ENCODE data around the gene FAM204A. TPM values are rescaled to one million over a fixed set of nuclear protein-coding genes. Genes with fewer than 3 reads are reported as not detected.

FAM204A gene
- total and polyA plus RNA-seq, 10 of the 15 experiments (the other 5 are each of a cell fraction or from before 2014, with no cell fraction given): 24.5 to 96.0 (median 67.6) TPM

DNA sequence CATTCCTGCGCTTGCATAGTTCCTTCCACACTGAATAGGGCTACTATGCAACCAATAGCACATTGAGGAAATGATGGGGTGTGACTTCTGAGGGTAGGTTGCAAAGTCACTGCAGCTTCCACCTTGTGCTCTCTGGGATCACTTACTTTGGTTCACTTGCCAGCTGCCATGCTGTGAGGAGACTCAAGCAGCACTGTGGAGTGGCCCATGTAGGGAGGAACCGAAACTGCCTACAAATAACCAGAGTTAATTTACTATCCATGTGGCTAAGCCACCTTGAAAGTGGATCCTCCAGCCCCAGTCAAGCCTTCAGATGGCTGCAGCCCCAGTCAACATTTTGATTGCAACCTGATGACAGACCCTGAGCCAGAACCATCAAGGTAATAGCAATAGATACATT, 64.3 kb downstream of the FAM204A start (continued):
- TF ChIP-seq, protein P1, sequence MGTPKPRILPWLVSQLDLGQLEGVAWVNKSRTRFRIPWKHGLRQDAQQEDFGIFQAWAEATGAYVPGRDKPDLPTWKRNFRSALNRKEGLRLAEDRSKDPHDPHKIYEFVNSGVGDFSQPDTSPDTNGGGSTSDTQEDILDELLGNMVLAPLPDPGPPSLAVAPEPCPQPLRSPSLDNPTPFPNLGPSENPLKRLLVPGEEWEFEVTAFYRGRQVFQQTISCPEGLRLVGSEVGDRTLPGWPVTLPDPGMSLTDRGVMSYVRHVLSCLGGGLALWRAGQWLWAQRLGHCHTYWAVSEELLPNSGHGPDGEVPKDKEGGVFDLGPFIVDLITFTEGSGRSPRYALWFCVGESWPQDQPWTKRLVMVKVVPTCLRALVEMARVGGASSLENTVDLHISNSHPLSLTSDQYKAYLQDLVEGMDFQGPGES (IDR thresholded peaks at IDR 0.05): no peak

DNA sequence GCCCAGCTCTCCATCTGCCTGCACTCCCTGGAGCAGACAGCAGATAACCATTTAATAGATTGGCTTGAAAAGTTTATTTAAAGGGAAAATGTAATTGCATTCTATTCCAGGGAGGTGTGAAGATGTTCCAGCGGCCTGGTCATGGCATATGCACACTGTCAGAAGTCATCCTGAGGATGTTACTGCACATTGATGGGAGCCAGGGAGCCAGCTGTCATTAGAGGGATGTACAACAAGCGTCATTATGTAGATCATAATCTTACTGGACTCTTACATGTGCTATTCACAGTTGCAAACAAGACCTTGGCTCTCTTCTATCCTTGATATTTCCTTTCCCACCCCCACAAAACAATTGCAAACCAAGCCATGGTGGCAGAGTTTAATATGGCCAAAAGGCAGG, 65.4 kb downstream of the FAM204A start:
- no peak for ATAC-seq
- H3K27me3 ChIP-seq (replicated peaks in 1 of 2; ENCODE audit: control insufficient read depth in 2 of 2, insufficient read depth in 2 of 2, low read length in 1 of 2): peaks cover 0 to 4% of the 10 kb centered on the region in 2 experiments; a peak in 1 of 4 replicates
- H4K20me1 ChIP-seq (ENCODE audit: control insufficient read depth, insufficient read depth): no peaks in the 10 kb centered on the region
- no peak overlapping the region for H3K4me2 ChIP-seq (ENCODE audit: control insufficient read depth, insufficient read depth)
- no peak overlapping the region for H2AFZ ChIP-seq (ENCODE audit: control insufficient read depth, low read depth, low read length)
- FAIRE-seq: no peak
- BruUV-seq (replicated peaks): no TSS peak
- no peak for TF ChIP-seq SUZ12 (IDR thresholded peaks at IDR 0.05; ENCODE audit: unreplicated experiment)
- no peak for TF ChIP-seq CEBPB (IDR thresholded peaks at IDR 0.05; ENCODE audit: borderline replicate concordance in 1 of 2, low read depth in 2 of 2, low read length in 2 of 2)
- TF ChIP-seq NFIC (IDR thresholded peaks at IDR 0.05; ENCODE audit: low read depth, low read length): no peak
- H3K27ac ChIP-seq (ENCODE audit: control insufficient read depth, insufficient read depth): no peak overlapping the region
- intact Hi-C loops (cut with micrococcal nuclease; ENCODE audit: unreplicated experiment) (no loop called here), in situ Hi-C loops (cut with MboI) (no loop called here)
- no peaks in the 10 kb centered on the region for H3K4me1 ChIP-seq (ENCODE audit: control insufficient read depth, insufficient read depth, low read length)
- H3K9ac ChIP-seq (ENCODE audit: control insufficient read depth, insufficient read depth, low read length): no peak overlapping the region
- peaks cover 3% of the 10 kb centered on the region; the same call in 2 of the 3 replicates for H3K9me3 ChIP-seq (replicated peaks; ENCODE audit: control insufficient read depth, insufficient read depth, low read length)
- no peak for DNase-seq (ENCODE audit: low read depth, low spot score)
- H3K79me2 ChIP-seq (ENCODE audit: control insufficient read depth, insufficient read depth, low read length): no peaks in the 10 kb centered on the region
- WGBS (ENCODE audit: insufficient coverage, insufficient replicate concordance, low lambda C conversion rate, missing lambda C conversion rate): 9% methylated on average over 2 of the region's 2 CpGs
- POLR2A ChIA-PET: no interaction called here
- CTCF ChIA-PET: no interaction called here
- no peaks in the 10 kb centered on the region for H3K36me3 ChIP-seq (ENCODE audit: control insufficient read depth in 2 of 2, insufficient read depth in 2 of 2, low read length in 1 of 2)
- SMC1A ChIA-PET (ENCODE audit: uncharacterized antibody, unreplicated experiment): no interaction called here
- no peak overlapping the region for H3K4me3 ChIP-seq
- RAD21 ChIA-PET (ENCODE audit: unreplicated experiment): no interaction called here

DNA sequence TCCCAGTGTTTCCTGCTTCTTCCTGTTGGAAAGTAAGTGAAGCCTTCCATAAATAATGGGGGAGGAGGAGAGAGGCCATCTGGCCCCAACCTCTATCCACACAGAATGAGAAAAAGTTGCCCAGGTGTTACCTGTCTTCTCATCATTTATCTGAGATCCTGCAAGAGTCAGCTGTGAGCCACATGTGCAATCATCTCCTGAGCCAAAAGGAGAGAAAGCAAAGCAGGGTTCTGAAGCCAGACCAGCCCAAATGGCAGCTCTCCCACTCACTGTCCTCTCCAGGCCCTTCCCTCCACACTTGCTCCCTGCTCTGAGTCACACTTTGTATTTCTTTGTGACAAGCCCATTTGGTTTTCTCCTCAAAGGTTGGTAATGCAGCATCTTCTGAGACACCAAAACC, 65.9 kb downstream of the FAM204A start:
- Histone ChIP-seq H3K27ac (ENCODE audit: control insufficient read depth, insufficient read depth) (no peak overlapping the region), H3K79me2 (ENCODE audit: control insufficient read depth, insufficient read depth, low read length) (no peaks in the 10 kb centered on the region), H3K36me3 (ENCODE audit: control insufficient read depth in 2 of 2, insufficient read depth in 2 of 2, low read length in 1 of 2) (no peaks in the 10 kb centered on the region), H3K4me2 (ENCODE audit: control insufficient read depth, insufficient read depth) (no peak overlapping the region), H4K20me1 (ENCODE audit: control insufficient read depth, insufficient read depth) (no peaks in the 10 kb centered on the region), H2AFZ (ENCODE audit: control insufficient read depth, low read depth, low read length) (no peak overlapping the region), H3K9me3 (replicated peaks; ENCODE audit: control insufficient read depth, insufficient read depth, low read length) (peaks cover 3% of the 10 kb centered on the region; the same call in 2 of the 3 replicates), H3K4me1 (ENCODE audit: control insufficient read depth, insufficient read depth, low read length) (no peaks in the 10 kb centered on the region), H3K27me3 (replicated peaks in 1 of 2; ENCODE audit: control insufficient read depth in 2 of 2, insufficient read depth in 2 of 2, low read length in 1 of 2) (peaks cover 0 to 4% of the 10 kb centered on the region in 2 experiments; a peak in 1 of 4 replicates), H3K9ac (ENCODE audit: control insufficient read depth, insufficient read depth, low read length) (no peak overlapping the region), H3K4me3 (no peak overlapping the region)
- POLR2A ChIA-PET: no interaction called here
- SMC1A ChIA-PET (ENCODE audit: uncharacterized antibody, unreplicated experiment): no interaction called here
- FAIRE-seq: no peak
- TF ChIP-seq STAT1 (conservative IDR thresholded peaks at IDR 0.05): no peak
- RAD21 ChIA-PET (ENCODE audit: unreplicated experiment): no interaction called here
- no peak for ATAC-seq
- DNase-seq (ENCODE audit: low read depth, low spot score): no peak
- intact Hi-C loops (cut with micrococcal nuclease; ENCODE audit: unreplicated experiment) (no loop called here), in situ Hi-C loops (cut with MboI) (no loop called here)
- no TSS peak for BruUV-seq (replicated peaks)
- CTCF ChIA-PET: no interaction called here
